ENCODE measurements around the gene ESRP2.

Gene ESRP2

GRCh38 chr16:68273459-68273858 lies 37.5 kb upstream of the ESRP2 start:
- Histone ChIP-seq H3K9me3 (ENCODE audit: control insufficient read depth, low read length) (no peaks in the 10 kb centered on the region), H3K4me3 (ENCODE audit: low read length) (no peak overlapping the region), H3K27me3 (ENCODE audit: control insufficient read depth, insufficient read depth, low read length) (no peaks in the 10 kb centered on the region), H3K4me1 (ENCODE audit: control insufficient read depth, insufficient read depth, low read length) (peaks cover 24% of the 10 kb centered on the region), H3K36me3 (ENCODE audit: control insufficient read depth, insufficient read depth, low read length) (no peaks in the 10 kb centered on the region), H3K9ac (ENCODE audit: low read length) (peak overlapping the region; percentile 5)

- H3K9ac ChIP-seq (ENCODE audit: low read length) = peak overlapping the region; percentile 5
- no peaks in the 10 kb centered on the region for H3K36me3 ChIP-seq (ENCODE audit: control insufficient read depth, insufficient read depth, low read length)
- H3K4me1 ChIP-seq (ENCODE audit: control insufficient read depth, insufficient read depth, low read length) = peaks cover 24% of the 10 kb centered on the region
- H3K9me3 ChIP-seq (ENCODE audit: control insufficient read depth, low read length) = no peaks in the 10 kb centered on the region
- no peaks in the 10 kb centered on the region for H3K27me3 ChIP-seq (ENCODE audit: control insufficient read depth, insufficient read depth, low read length)
- no peak overlapping the region for H3K4me3 ChIP-seq (ENCODE audit: low read length)
Observed at GRCh38 chr16:68272507-68273209, 36.7 kb upstream of the ESRP2 start.

GRCh38 chr16:68270353-68270752 lies 34.4 kb upstream of the ESRP2 start:
- Histone ChIP-seq H3K9ac (ENCODE audit: low read length) (no peak overlapping the region), H3K9me3 (ENCODE audit: control insufficient read depth, low read length) (no peaks in the 10 kb centered on the region), H3K27me3 (ENCODE audit: control insufficient read depth, insufficient read depth, low read length) (no peaks in the 10 kb centered on the region), H3K4me1 (ENCODE audit: control insufficient read depth, insufficient read depth, low read length) (peaks cover 20% of the 10 kb centered on the region), H3K36me3 (ENCODE audit: control insufficient read depth, insufficient read depth, low read length) (no peaks in the 10 kb centered on the region), H3K4me3 (ENCODE audit: low read length) (no peak overlapping the region)

GRCh38 chr16:68269793-68270192 lies 33.9 kb upstream of the ESRP2 start:
- no peak overlapping the region for H3K9ac ChIP-seq (ENCODE audit: low read length)
- no peaks in the 10 kb centered on the region for H3K27me3 ChIP-seq (ENCODE audit: control insufficient read depth, insufficient read depth, low read length)
- H3K4me3 ChIP-seq (ENCODE audit: low read length) = no peak overlapping the region
- H3K36me3 ChIP-seq (ENCODE audit: control insufficient read depth, insufficient read depth, low read length) = no peaks in the 10 kb centered on the region
- H3K9me3 ChIP-seq (ENCODE audit: control insufficient read depth, low read length) = no peaks in the 10 kb centered on the region
- peaks cover 23% of the 10 kb centered on the region for H3K4me1 ChIP-seq (ENCODE audit: control insufficient read depth, insufficient read depth, low read length)

GRCh38 chr16:68267612-68268405 lies 31.9 kb upstream of the ESRP2 start:
- Histone ChIP-seq H3K27me3 (ENCODE audit: control insufficient read depth, insufficient read depth, low read length) (no peaks in the 10 kb centered on the region), H3K9me3 (ENCODE audit: control insufficient read depth, low read length) (no peaks in the 10 kb centered on the region), H3K9ac (ENCODE audit: low read length) (no peak overlapping the region), H3K4me1 (ENCODE audit: control insufficient read depth, insufficient read depth, low read length) (peaks cover 20% of the 10 kb centered on the region), H3K4me3 (ENCODE audit: low read length) (no peak overlapping the region), H3K36me3 (ENCODE audit: control insufficient read depth, insufficient read depth, low read length) (no peaks in the 10 kb centered on the region)

GRCh38 chr16:68265078-68265920 lies 29.4 kb upstream of the ESRP2 start:
- Histone ChIP-seq H3K27me3 (ENCODE audit: control insufficient read depth, insufficient read depth, low read length) (no peaks in the 10 kb centered on the region), H3K9ac (ENCODE audit: low read length) (peak overlapping the region; percentile 71), H3K36me3 (ENCODE audit: control insufficient read depth, insufficient read depth, low read length) (no peaks in the 10 kb centered on the region), H3K9me3 (ENCODE audit: control insufficient read depth, low read length) (no peaks in the 10 kb centered on the region), H3K4me1 (ENCODE audit: control insufficient read depth, insufficient read depth, low read length) (peaks cover 13% of the 10 kb centered on the region), H3K4me3 (ENCODE audit: low read length) (peak overlapping the region; percentile 56)

GRCh38 chr16:68264128-68265077 lies 28.5 kb upstream of the ESRP2 start, which contains the start of gene SLC7A6:
Gene SLC7A6 (plus strand): TSS chr16:68264526. CDS start chr16:68274727, 10,201 bp downstream.
- H3K4me1 ChIP-seq (ENCODE audit: control insufficient read depth, insufficient read depth, low read length) = peaks cover 13% of the 10 kb centered on the region

GRCh38 chr16:68263559-68264127 lies 27.7 kb upstream of the ESRP2 start:
- no peaks in the 10 kb centered on the region for H3K27me3 ChIP-seq (ENCODE audit: control insufficient read depth, insufficient read depth, low read length)
- H3K36me3 ChIP-seq (ENCODE audit: control insufficient read depth, insufficient read depth, low read length) = no peaks in the 10 kb centered on the region
- no peaks in the 10 kb centered on the region for H3K9me3 ChIP-seq (ENCODE audit: control insufficient read depth, low read length)
- H3K4me3 ChIP-seq (ENCODE audit: low read length) = no peak overlapping the region
- peaks cover 13% of the 10 kb centered on the region for H3K4me1 ChIP-seq (ENCODE audit: control insufficient read depth, insufficient read depth, low read length)
- H3K9ac ChIP-seq (ENCODE audit: low read length) = peak overlapping the region; percentile 71

More at GRCh38 chr16:68264128-68265077, 28.5 kb upstream of the ESRP2 start, which contains the start of gene SLC7A6:
- Histone ChIP-seq H3K9ac (ENCODE audit: low read length) (peak within 1 kb of the TSS; percentile 71), H3K4me3 (ENCODE audit: low read length) (peak within 1 kb of the TSS; percentile 56), H3K9me3 (ENCODE audit: control insufficient read depth, low read length) (no peaks in the 10 kb centered on the region), H3K27me3 (ENCODE audit: control insufficient read depth, insufficient read depth, low read length) (no peaks in the 10 kb centered on the region), H3K36me3 (ENCODE audit: control insufficient read depth, insufficient read depth, low read length) (no peaks in the 10 kb centered on the region)

GRCh38 chr16:68259007-68259825 lies 23.3 kb upstream of the ESRP2 start:
- H3K4me1 ChIP-seq (ENCODE audit: control insufficient read depth, insufficient read depth, low read length) = peaks cover 11% of the 10 kb centered on the region
- no peak overlapping the region for H3K9ac ChIP-seq (ENCODE audit: low read length)
- peaks cover 6% of the 10 kb centered on the region for H3K36me3 ChIP-seq (ENCODE audit: control insufficient read depth, insufficient read depth, low read length)
- H3K27me3 ChIP-seq (ENCODE audit: control insufficient read depth, insufficient read depth, low read length) = no peaks in the 10 kb centered on the region
- no peaks in the 10 kb centered on the region for H3K9me3 ChIP-seq (ENCODE audit: control insufficient read depth, low read length)
- H3K4me3 ChIP-seq (ENCODE audit: low read length) = no peak overlapping the region

Data from mucosa of stomach (tissue), 1 donor.